SK-N-SH treated with all-trans-retinoic acid at 6 μM for 48 hours (cell line): ENCODE data around the gene SP2.

ENCODE experiments used
- ATAC-seq: fragments of 200-7000 bp; cut with Tn5 transposase; 3 replicates; pipeline ENCODE4 v1.9.1; 2020; ENCODE audit warnings: mild to moderate bottlenecking, moderate library complexity
- BACH2 ChIP-seq: fragments of 250-450 bp; sonication (Bioruptor Pico); IDR thresholded peaks from 2 replicates; pipeline ENCODE4 v1.9.0; 2021; ENCODE audit warnings: mild to moderate bottlenecking, borderline replicate concordance
- CREB5 ChIP-seq: fragments of 250-450 bp; sonication (Bioruptor Pico); IDR thresholded peaks from 2 replicates; pipeline ENCODE4 v1.5.1; 2020; ENCODE audit warnings: low read depth, mild to moderate bottlenecking, moderate library complexity
- CSDC2 ChIP-seq: fragments of 250-450 bp; sonication (Bioruptor Pico); IDR thresholded peaks from 2 replicates; pipeline ENCODE4 v1.5.0; 2020; ENCODE audit warnings: mild to moderate bottlenecking, moderate library complexity
- ESRRG ChIP-seq: fragments of 250-450 bp; sonication (Bioruptor Pico); IDR thresholded peaks from 2 replicates; pipeline ENCODE4 v1.6.1; 2021; ENCODE audit warnings: mild to moderate bottlenecking
- ISL1 ChIP-seq: fragments of 250-450 bp; sonication (Bioruptor Pico); IDR thresholded peaks from 2 replicates; pipeline ENCODE4 v2.1.2; 2022; ENCODE audit warnings: mild to moderate bottlenecking, moderate library complexity
- OSR1 ChIP-seq: fragments of 250-450 bp; sonication (Bioruptor Pico); IDR thresholded peaks from 2 replicates; pipeline ENCODE4 v1.8.0; 2022; ENCODE audit warnings: moderate library complexity, mild to moderate bottlenecking, inconsistent platforms
- PATZ1 ChIP-seq: fragments of 250-450 bp; sonication (Bioruptor Pico); IDR thresholded peaks from 2 replicates; pipeline ENCODE4 v1.8.0; 2020; ENCODE audit warnings: mild to moderate bottlenecking, moderate library complexity, borderline replicate concordance
- PPARA ChIP-seq: fragments of 250-450 bp; sonication (Bioruptor Pico); IDR thresholded peaks from 2 replicates; pipeline ENCODE4 v1.5.0; 2020; ENCODE audit warnings: mild to moderate bottlenecking, borderline replicate concordance
- RARB ChIP-seq: fragments of 250-450 bp; sonication (Bioruptor Pico); IDR thresholded peaks from 2 replicates; pipeline ENCODE4 v1.8.0; 2021; ENCODE audit warnings: mild to moderate bottlenecking, moderate library complexity
- SNAI2 ChIP-seq: fragments of 250-450 bp; sonication (Bioruptor Pico); IDR thresholded peaks from 2 replicates; pipeline ENCODE4 v1.5.0; 2020; ENCODE audit warnings: mild to moderate bottlenecking, moderate library complexity
- TCF4 ChIP-seq: fragments of 250-450 bp; sonication (Bioruptor Pico); IDR thresholded peaks from 2 replicates; pipeline ENCODE4 v1.8.0; 2021; ENCODE audit warnings: mild to moderate bottlenecking, moderate library complexity, borderline replicate concordance
- TOX ChIP-seq: fragments of 250-450 bp; sonication (Bioruptor Pico); IDR thresholded peaks from 2 replicates; pipeline ENCODE4 v1.8.0; 2021; ENCODE audit warnings: mild to moderate bottlenecking, moderate library complexity, borderline replicate concordance
- TSHZ2 ChIP-seq: fragments of 250-450 bp; sonication (Bioruptor Pico); IDR thresholded peaks from 2 replicates; pipeline ENCODE4 v1.5.0; 2020; ENCODE audit warnings: mild to moderate bottlenecking, moderate library complexity
- ZC3H10 ChIP-seq: fragments of 250-450 bp; sonication (Bioruptor Pico); IDR thresholded peaks from 2 replicates; pipeline ENCODE4 v1.5.1; 2021; ENCODE audit warnings: mild to moderate bottlenecking, moderate library complexity
- ZFP30 ChIP-seq: fragments of 450-650 bp; formaldehyde crosslinking; IDR thresholded peaks from 2 replicates; pipeline ENCODE4 v1.5.0; 2022; ENCODE audit warnings: mild to moderate bottlenecking, moderate library complexity
- ZNF70 ChIP-seq: fragments of 450-650 bp; formaldehyde crosslinking; IDR thresholded peaks from 2 replicates; pipeline ENCODE4 v1.5.0; 2020; ENCODE audit warnings: mild to moderate bottlenecking, moderate library complexity

The SP2 gene

GRCh38 chr17:47975189-47975822 is 79.3 kb downstream of the SP2 start:
- ATAC-seq: no peak
- TF ChIP-seq ISL1 (no peak), TCF4 (CRISPR knock-in tag) (no peak), OSR1 (CRISPR knock-in tag) (no peak), ZFP30 (no peak), PATZ1 (CRISPR knock-in tag) (no peak), PPARA (CRISPR knock-in tag) (no peak), TSHZ2 (CRISPR knock-in tag) (no peak), BACH2 (CRISPR knock-in tag) (no peak), ZC3H10 (CRISPR knock-in tag) (no peak), RARB (CRISPR knock-in tag) (no peak), ESRRG (CRISPR knock-in tag) (no peak), ZNF70 (no peak), CREB5 (no peak), TOX (no peak)

- no peak for TF ChIP-seq CSDC2 (CRISPR knock-in tag)
- TF ChIP-seq CREB5: no peak
- no peak for TF ChIP-seq TSHZ2 (CRISPR knock-in tag)
- ATAC-seq: no peak
Measured at GRCh38 chr17:47975823-47976205, 79.8 kb downstream of the SP2 start.

- ATAC-seq: peak; percentile 95
- TF ChIP-seq SNAI2 (no peak), TSHZ2 (CRISPR knock-in tag) (peak; percentile 37; the same call in 1 of the 2 replicates), PPARA (CRISPR knock-in tag) (no peak)
Measured at GRCh38 chr17:47978324-47978723, 82.3 kb downstream of the SP2 start.
